ENCODE results near the gene GUCA1A.

DNA sequence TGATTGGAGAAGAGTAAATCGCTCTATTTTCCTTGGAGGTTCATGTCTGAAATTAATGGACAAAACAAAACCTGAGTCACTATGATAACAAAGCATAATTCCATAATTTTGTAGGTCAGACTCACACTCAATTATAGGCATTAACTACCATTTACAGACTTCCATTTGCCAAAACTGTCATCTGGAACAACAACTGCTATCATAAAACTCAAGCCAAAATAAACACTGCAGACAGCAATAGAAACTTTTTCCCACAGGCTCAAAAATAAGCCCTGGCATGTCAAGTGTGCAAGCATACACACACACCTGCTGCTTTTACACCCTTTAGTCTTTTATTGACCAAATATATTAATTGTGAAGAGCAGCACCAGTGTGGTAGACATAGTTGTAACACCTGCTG is 37.4 kb downstream of the GUCA1A start:
- TF ChIP-seq, protein P1, sequence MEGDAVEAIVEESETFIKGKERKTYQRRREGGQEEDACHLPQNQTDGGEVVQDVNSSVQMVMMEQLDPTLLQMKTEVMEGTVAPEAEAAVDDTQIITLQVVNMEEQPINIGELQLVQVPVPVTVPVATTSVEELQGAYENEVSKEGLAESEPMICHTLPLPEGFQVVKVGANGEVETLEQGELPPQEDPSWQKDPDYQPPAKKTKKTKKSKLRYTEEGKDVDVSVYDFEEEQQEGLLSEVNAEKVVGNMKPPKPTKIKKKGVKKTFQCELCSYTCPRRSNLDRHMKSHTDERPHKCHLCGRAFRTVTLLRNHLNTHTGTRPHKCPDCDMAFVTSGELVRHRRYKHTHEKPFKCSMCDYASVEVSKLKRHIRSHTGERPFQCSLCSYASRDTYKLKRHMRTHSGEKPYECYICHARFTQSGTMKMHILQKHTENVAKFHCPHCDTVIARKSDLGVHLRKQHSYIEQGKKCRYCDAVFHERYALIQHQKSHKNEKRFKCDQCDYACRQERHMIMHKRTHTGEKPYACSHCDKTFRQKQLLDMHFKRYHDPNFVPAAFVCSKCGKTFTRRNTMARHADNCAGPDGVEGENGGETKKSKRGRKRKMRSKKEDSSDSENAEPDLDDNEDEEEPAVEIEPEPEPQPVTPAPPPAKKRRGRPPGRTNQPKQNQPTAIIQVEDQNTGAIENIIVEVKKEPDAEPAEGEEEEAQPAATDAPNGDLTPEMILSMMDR (IDR thresholded peaks at IDR 0.05) = no peak
- TF ChIP-seq POLR2AphosphoS5 (IDR thresholded peaks at IDR 0.05) (no peak), POLR2A (IDR thresholded peaks at IDR 0.05; ENCODE audit: low read depth) (no peak)
